Naive thymus-derived CD4-positive, alpha-beta T cell (primary cell): ENCODE results near the gene NMB. TPM values are rescaled to one million over a fixed set of nuclear protein-coding genes. Genes with fewer than 3 reads are reported as not detected.
"Not testable (repeated sequence)": the region's sequence is repeated elsewhere in the genome, so short reads cannot be mapped to it uniquely, and the experiment has no call there.

Source experiments
- ATAC-seq: fragments of 150-1000 bp; cut with Tn5 transposase; 2 replicates; pipeline ENCODE4 v1.10.0; 2021; ENCODE audit warnings: mild to moderate bottlenecking, moderate library complexity
- CTCF ChIA-PET: fragments of 350-600 bp; sonication (Branson Sonifier 250); formaldehyde crosslinking; loops from one replicate; lab custom pipeline; 2021; ENCODE audit warnings: antibody characterized with exemption; lab: Charles Lee
- POLR2A ChIA-PET: fragments of 350-600 bp; sonication (Branson Sonifier 250); formaldehyde crosslinking; loops from one replicate; lab custom pipeline; 2021; ENCODE audit warnings: antibody characterized with exemption, inconsistent platforms; lab: Charles Lee
- DNase-seq, 9 donors: peaks; one replicate each; pipeline versions ENCODE4 v3.0.0 to v3.0.0-alpha.2; 2020 to 2022; ENCODE audit warnings: mixed read lengths in 1 of 9
- H3K27ac ChIP-seq: one replicate; pipeline ENCODE4 v1.7.0; 2013; ENCODE audit warnings: mild to moderate bottlenecking, low read depth, low read length, moderate library complexity
- H3K27me3 ChIP-seq, 2 donors: one replicate each; pipeline ENCODE4 v1.7.0; 2013; ENCODE audit warnings: low read length in 2 of 2, mild to moderate bottlenecking in 2 of 2, moderate library complexity in 2 of 2; ENCODE audit not compliant: control insufficient read depth in 2 of 2, insufficient read depth in 2 of 2
- H3K36me3 ChIP-seq, 3 experiments: 1 replicate in 2 of 3; 2 replicates in 1 of 3; pipeline ENCODE4 v1.7.0; 2013; ENCODE audit warnings: low read length in 3 of 3, mild to moderate bottlenecking in 3 of 3, moderate library complexity in 1 of 3; ENCODE audit not compliant: insufficient read depth in 3 of 3, control insufficient read depth in 2 of 3
- H3K4me1 ChIP-seq, 2 donors: one replicate each; pipeline ENCODE4 v1.7.0; 2013; ENCODE audit warnings: low read length in 2 of 2, mild to moderate bottlenecking in 2 of 2, moderate library complexity in 1 of 2; ENCODE audit not compliant: control insufficient read depth in 2 of 2, insufficient read depth in 2 of 2
- H3K4me3 ChIP-seq: 2 replicates; pipeline ENCODE4 v1.7.0; 2013; ENCODE audit warnings: mild to moderate bottlenecking, low read length
- H3K9me3 ChIP-seq, 3 experiments: 1 replicate in 2 of 3; 2 replicates in 1 of 3; pipeline ENCODE4 v1.7.0; 2013; ENCODE audit warnings: low read length in 3 of 3; ENCODE audit not compliant: control insufficient read depth in 2 of 3
- H3K27ac Mint-ChIP-seq, 9 donors: one replicate each; pipeline ENCODE4 v1.8.0; 2020 to 2022; ENCODE audit warnings: mixed read lengths in 9 of 9, mild to moderate bottlenecking in 8 of 9, moderate library complexity in 5 of 9, inconsistent platforms in 2 of 9
- H3K27me3 Mint-ChIP-seq, 5 donors: one replicate each; pipeline ENCODE4 v1.8.0; 2021 to 2022; ENCODE audit warnings: mixed read lengths in 5 of 5, mild to moderate bottlenecking in 1 of 5
- H3K36me3 Mint-ChIP-seq, 5 donors: one replicate each; pipeline ENCODE4 v1.8.0; 2020 to 2022; ENCODE audit warnings: mixed read lengths in 5 of 5, mild to moderate bottlenecking in 3 of 5, inconsistent platforms in 1 of 5
- H3K4me1 Mint-ChIP-seq, 7 donors: one replicate each; pipeline ENCODE4 v1.8.0; 2020 to 2022; ENCODE audit warnings: mixed read lengths in 7 of 7, mild to moderate bottlenecking in 3 of 7, inconsistent platforms in 1 of 7
- H3K4me3 Mint-ChIP-seq, 10 donors: one replicate each; pipeline ENCODE4 v1.8.0; 2020 to 2022; ENCODE audit warnings: mild to moderate bottlenecking in 10 of 10, mixed read lengths in 10 of 10, moderate library complexity in 6 of 10, inconsistent platforms in 2 of 10
- H3K9me3 Mint-ChIP-seq, 11 donors: one replicate each; pipeline ENCODE4 v1.8.0; 2020 to 2022; ENCODE audit warnings: mixed read lengths in 11 of 11, mild to moderate bottlenecking in 4 of 11, inconsistent platforms in 1 of 11, moderate library complexity in 1 of 11
- intact Hi-C, 2 donors: fragments of 100-400 bp; cut with micrococcal nuclease; formaldehyde crosslinking; loops; one replicate each; pipeline ENCODE4 v1.15.1; 2023
- polyA plus RNA-seq, 2 donors: library from polyadenylated mRNA; unstranded; fragments of 300-500 nt; fragmentation: Illumina TruSeq; gene quantifications; one replicate each; pipeline ENCODE4 v1.2.3, GENCODE V29; 2021
- total RNA-seq, 6 experiments: library from RNA in 5 of 6; stranded (reverse) in 5 of 6; gene quantifications; 1 replicate in 5 of 6; 2 replicates in 1 of 6; pipeline ENCODE4 v1.2.3 and lab custom pipeline; 2021 to 2026

Gene NMB
- total and polyA plus RNA-seq, 7 experiments from 2014 or later, result 1.2 to 5.2 (median 3.0) TPM

- H3K9me3 ChIP-seq, result no peaks in the 10 kb centered on the region
- peaks cover 8 to 26% of the 10 kb centered on the region in 2 donors for H3K4me1 ChIP-seq
- Mint-ChIP-seq H3K27ac (no peak overlapping the region), H3K4me3 (no peak overlapping the region), H3K36me3 (peaks cover 0 to 8% (median 4%) of the 10 kb centered on the region in 5 donors), H3K4me1 (peaks cover 28 to 72% (median 68%) of the 10 kb centered on the region in 7 donors), H3K9me3 (no peaks in the 10 kb centered on the region), H3K27me3 (no peaks in the 10 kb centered on the region)
- H3K27me3 ChIP-seq, result no peaks in the 10 kb centered on the region
- no peaks in the 10 kb centered on the region for H3K36me3 ChIP-seq
- no peak for DNase-seq
- ChIA-PET POLR2A (interaction anchor here (1.0 to 1.7 kb wide), 2 partner anchors 24 to 38 kb away, joined by 3 to 7 read pairs; no protein-coding TSS in a partner anchor), CTCF (interaction anchor here (0.5 kb wide), 1 partner anchor 20 kb away, joined by 3 read pairs; no protein-coding TSS in a partner anchor)
- ATAC-seq, result no peak
- intact Hi-C loops, result loop anchor here in 1 of 2 donors (10.0 kb wide), 1 partner anchor 48 kb away; the partner anchor contains the start of gene ZNF592
- H3K4me3 ChIP-seq, result no peak overlapping the region
- no peak overlapping the region for H3K27ac ChIP-seq
These were observed 38.8 kb upstream of the NMB start for GRCh38 chr15:84696757-84697156.

- Histone ChIP-seq H3K27ac (no peak overlapping the region), H3K4me3 (no peak overlapping the region), H3K4me1 (no peaks in the 10 kb centered on the region), H3K27me3 (no peaks in the 10 kb centered on the region), H3K9me3 (no peaks in the 10 kb centered on the region), H3K36me3 (peaks cover 0 to 26% (median 3%) of the 10 kb centered on the region in 3 experiments)
- intact Hi-C loops, result loop anchor here in 1 of 2 donors (10.0 kb wide), 1 partner anchor 54 kb away; the partner anchor contains the start of gene ZNF592
- ChIA-PET CTCF (no interaction called here), POLR2A (no interaction called here)
- H3K4me3 Mint-ChIP-seq, result no peak overlapping the region
- peaks cover 0 to 36% (median 22%) of the 10 kb centered on the region in 5 donors for H3K36me3 Mint-ChIP-seq
- ATAC-seq (no peak), DNase-seq (no peak)
- no peaks in the 10 kb centered on the region for H3K27me3 Mint-ChIP-seq
- H3K4me1 Mint-ChIP-seq, result peaks cover 0 to 31% (median 22%) of the 10 kb centered on the region in 7 donors
- peaks cover 0 to 2% (median 0%) of the 10 kb centered on the region in 11 donors for H3K9me3 Mint-ChIP-seq
- peak overlapping the region in 2 of 9 donors; percentile 24 to 56 for H3K27ac Mint-ChIP-seq
These were observed 32.3 kb upstream of the NMB start for GRCh38 chr15:84690342-84690741.

- Histone ChIP-seq H3K27me3 (no peaks in the 10 kb centered on the region), H3K27ac (no peak overlapping the region), H3K4me3 (no peak overlapping the region), H3K4me1 (no peaks in the 10 kb centered on the region), H3K36me3 (peaks cover 0 to 26% (median 3%) of the 10 kb centered on the region in 3 experiments), H3K9me3 (no peaks in the 10 kb centered on the region)
- H3K36me3 Mint-ChIP-seq, result peaks cover 0 to 36% (median 22%) of the 10 kb centered on the region in 5 donors
- H3K27me3 Mint-ChIP-seq, result no peaks in the 10 kb centered on the region
- ChIA-PET CTCF (no interaction called here), POLR2A (interaction anchor here (0.8 kb wide), 1 partner anchor 11 kb away, joined by 5 read pairs; no protein-coding TSS in a partner anchor)
- H3K4me1 Mint-ChIP-seq, result peaks cover 0 to 31% (median 22%) of the 10 kb centered on the region in 7 donors
- intact Hi-C loops, result loop anchor here in 1 of 2 donors (10.0 kb wide), 1 partner anchor 55 kb away; the partner anchor contains the start of gene ZNF592
- no peak for ATAC-seq
- no peak overlapping the region for H3K27ac Mint-ChIP-seq
- no peak overlapping the region for H3K4me3 Mint-ChIP-seq
- DNase-seq, result no peak
- H3K9me3 Mint-ChIP-seq, result peaks cover 0 to 2% (median 0%) of the 10 kb centered on the region in 11 donors
These were observed 31.9 kb upstream of the NMB start for GRCh38 chr15:84689858-84690257.

- POLR2A ChIA-PET, result not testable (repeated sequence)
- Mint-ChIP-seq H3K36me3 (peaks cover 4 to 46% (median 24%) of the 10 kb centered on the region in 5 donors), H3K4me1 (peaks cover 0 to 27% (median 10%) of the 10 kb centered on the region in 7 donors)
These were observed 28.4 kb upstream of the NMB start for GRCh38 chr15:84686446-84686845.

GRCh38 chr15:84685304-84685703, 27.3 kb upstream of the NMB start:
- ATAC-seq, result no peak
- Mint-ChIP-seq H3K36me3 (peaks cover 4 to 42% (median 16%) of the 10 kb centered on the region in 5 donors), H3K4me3 (no peak overlapping the region), H3K4me1 (peaks cover 0 to 27% (median 7%) of the 10 kb centered on the region in 7 donors), H3K9me3 (peaks cover 0 to 2% (median 0%) of the 10 kb centered on the region in 11 donors), H3K27ac (peak overlapping the region in 2 of 9 donors; percentile 47 to 62), H3K27me3 (no peaks in the 10 kb centered on the region)
- no peaks in the 10 kb centered on the region for H3K9me3 ChIP-seq
- H3K4me1 ChIP-seq, result no peaks in the 10 kb centered on the region
- no peak overlapping the region for H3K27ac ChIP-seq
- DNase-seq, result no peak
- CTCF ChIA-PET, result no interaction called here
- intact Hi-C loops, result no loop called here
- peaks cover 6 to 33% (median 8%) of the 10 kb centered on the region in 3 experiments for H3K36me3 ChIP-seq
- H3K27me3 ChIP-seq, result no peaks in the 10 kb centered on the region
- H3K4me3 ChIP-seq, result no peak overlapping the region
- POLR2A ChIA-PET, result interaction anchor here (0.6 kb wide), 1 partner anchor 129 kb away, joined by 3 read pairs; no protein-coding TSS in a partner anchor

More at GRCh38 chr15:84686446-84686845, 28.4 kb upstream of the NMB start:
- H3K27ac ChIP-seq, H3K4me1 ChIP-seq, intact Hi-C loops, ATAC-seq, DNase-seq, H3K27ac Mint-ChIP-seq, CTCF ChIA-PET, H3K9me3 Mint-ChIP-seq, H3K27me3 ChIP-seq, H3K4me3 Mint-ChIP-seq, H3K9me3 ChIP-seq, H3K27me3 Mint-ChIP-seq, H3K4me3 ChIP-seq: not testable (repeated sequence)
- peaks cover 0 to 34% (median 3%) of the 10 kb centered on the region in 3 experiments for H3K36me3 ChIP-seq

GRCh38 chr15:84684092-84684491, 26.1 kb upstream of the NMB start:
- peak overlapping the region in 3 of 9 donors; percentile 15 to 54 (median 52) for H3K27ac Mint-ChIP-seq
- no peak for DNase-seq
- peaks cover 0 to 39% (median 12%) of the 10 kb centered on the region in 5 donors for H3K36me3 Mint-ChIP-seq
- peaks cover 0 to 24% (median 4%) of the 10 kb centered on the region in 7 donors for H3K4me1 Mint-ChIP-seq
- POLR2A ChIA-PET, result no interaction called here
- H3K4me3 ChIP-seq, result no peak overlapping the region
- H3K27ac ChIP-seq, result no peak overlapping the region
- H3K4me3 Mint-ChIP-seq, result no peak overlapping the region
- H3K9me3 ChIP-seq, result no peaks in the 10 kb centered on the region
- no peaks in the 10 kb centered on the region for H3K4me1 ChIP-seq
- intact Hi-C loops, result no loop called here
- H3K27me3 ChIP-seq, result no peaks in the 10 kb centered on the region
- no peaks in the 10 kb centered on the region for H3K9me3 Mint-ChIP-seq
- peaks cover 6 to 26% (median 6%) of the 10 kb centered on the region in 3 experiments for H3K36me3 ChIP-seq
- CTCF ChIA-PET, result no interaction called here
- ATAC-seq, result no peak
- H3K27me3 Mint-ChIP-seq, result no peaks in the 10 kb centered on the region
